Measurements from ENCODE around the gene SBF2.

GRCh38 chr11:10067629-10068300 is 226.3 kb downstream of the SBF2 start:
- no peak for TF ChIP-seq CTCF (conservative IDR thresholded peaks at IDR 0.05; ENCODE audit: low read depth, low read length)
- TF ChIP-seq EZH2 (IDR thresholded peaks at IDR 0.05; ENCODE audit: low read length, unreplicated experiment) = no peak
- no peak for TF ChIP-seq EZH2phosphoT487 (IDR thresholded peaks at IDR 0.05; ENCODE audit: borderline replicate concordance, low read length)
